T-helper 2 cell treated with Interferon-gamma antibody and Interleukin-4, amounts not matched to agents 5 μg/mL and 100 μg/mL, for 36 hours (primary cell): ENCODE data around the gene CCNY.
"Not testable (repeated sequence)": the region's sequence is repeated elsewhere in the genome, so short reads cannot be mapped to it uniquely, and the experiment has no call there.

Experiments used
- DNase-seq: peaks from one replicate; pipeline ENCODE4 v3.0.0; 2021; ENCODE audit warnings: low spot score
- H3K27ac Mint-ChIP-seq: one replicate; pipeline ENCODE4 v1.8.0; 2021; ENCODE audit warnings: mild to moderate bottlenecking, mixed read lengths
- H3K27me3 Mint-ChIP-seq: one replicate; pipeline ENCODE4 v1.8.0; 2021; ENCODE audit warnings: low read depth, mixed read lengths
- H3K36me3 Mint-ChIP-seq: one replicate; pipeline ENCODE4 v1.8.0; 2021; ENCODE audit warnings: low read depth, mixed read lengths
- H3K4me1 Mint-ChIP-seq: one replicate; pipeline ENCODE4 v1.8.0; 2021; ENCODE audit warnings: low read depth, mixed read lengths
- H3K4me3 Mint-ChIP-seq: one replicate; pipeline ENCODE4 v1.8.0; 2022; ENCODE audit warnings: mild to moderate bottlenecking, moderate library complexity, mixed read lengths
- H3K9me3 Mint-ChIP-seq: one replicate; pipeline ENCODE4 v1.8.0; 2021; ENCODE audit warnings: mixed read lengths

CCNY gene

GRCh38 chr10:35406003-35406630 is 69.8 kb downstream of the CCNY start:
- not testable (repeated sequence) for H3K27me3 Mint-ChIP-seq, H3K4me1 Mint-ChIP-seq, H3K36me3 Mint-ChIP-seq, H3K27ac Mint-ChIP-seq, DNase-seq, H3K9me3 Mint-ChIP-seq, H3K4me3 Mint-ChIP-seq

- not testable (repeated sequence) for H3K9me3 Mint-ChIP-seq, H3K36me3 Mint-ChIP-seq, DNase-seq, H3K4me3 Mint-ChIP-seq, H3K27me3 Mint-ChIP-seq, H3K27ac Mint-ChIP-seq, H3K4me1 Mint-ChIP-seq
Measured at GRCh38 chr10:35407696-35408095, 71.4 kb downstream of the CCNY start.

GRCh38 chr10:35409094-35409582 is 72.8 kb downstream of the CCNY start:
- no peak for DNase-seq
- no peak overlapping the region for H3K27ac Mint-ChIP-seq
- no peaks in the 10 kb centered on the region for H3K4me1 Mint-ChIP-seq
- H3K27me3 Mint-ChIP-seq = no peaks in the 10 kb centered on the region
- H3K9me3 Mint-ChIP-seq = no peaks in the 10 kb centered on the region
- no peak overlapping the region for H3K4me3 Mint-ChIP-seq
- no peaks in the 10 kb centered on the region for H3K36me3 Mint-ChIP-seq

- Mint-ChIP-seq H3K4me1 (peaks cover 2% of the 10 kb centered on the region), H3K36me3 (no peaks in the 10 kb centered on the region), H3K27me3 (no peaks in the 10 kb centered on the region), H3K27ac (no peak overlapping the region), H3K4me3 (no peak overlapping the region), H3K9me3 (no peaks in the 10 kb centered on the region)
- no peak for DNase-seq
Measured at GRCh38 chr10:35409808-35410207, 73.5 kb downstream of the CCNY start.

- no peaks in the 10 kb centered on the region for H3K27me3 Mint-ChIP-seq
- DNase-seq = no peak
- H3K4me1 Mint-ChIP-seq = peaks cover 6% of the 10 kb centered on the region
- no peak overlapping the region for H3K27ac Mint-ChIP-seq
- H3K36me3 Mint-ChIP-seq = no peaks in the 10 kb centered on the region
- H3K9me3 Mint-ChIP-seq = no peaks in the 10 kb centered on the region
- H3K4me3 Mint-ChIP-seq = no peak overlapping the region
Measured at GRCh38 chr10:35412003-35412723, 75.9 kb downstream of the CCNY start.

GRCh38 chr10:35412900-35413491 is 76.7 kb downstream of the CCNY start:
- DNase-seq = no peak
- Mint-ChIP-seq H3K4me3 (no peak overlapping the region), H3K27me3 (no peaks in the 10 kb centered on the region), H3K36me3 (no peaks in the 10 kb centered on the region), H3K4me1 (peaks cover 8% of the 10 kb centered on the region), H3K9me3 (no peaks in the 10 kb centered on the region), H3K27ac (no peak overlapping the region)

- H3K27ac Mint-ChIP-seq = no peak overlapping the region
Measured at GRCh38 chr10:35413985-35414861, 77.9 kb downstream of the CCNY start.

GRCh38 chr10:35415505-35415904 is 79.2 kb downstream of the CCNY start:
- Mint-ChIP-seq H3K4me1 (peaks cover 10% of the 10 kb centered on the region), H3K36me3 (no peaks in the 10 kb centered on the region), H3K27ac (no peak overlapping the region), H3K27me3 (no peaks in the 10 kb centered on the region), H3K9me3 (no peaks in the 10 kb centered on the region), H3K4me3 (no peak overlapping the region)
- no peak for DNase-seq

More at GRCh38 chr10:35413985-35414861, 77.9 kb downstream of the CCNY start:
- no peaks in the 10 kb centered on the region for H3K9me3 Mint-ChIP-seq
- no peaks in the 10 kb centered on the region for H3K27me3 Mint-ChIP-seq
- DNase-seq = no peak
- no peak overlapping the region for H3K4me3 Mint-ChIP-seq
- peaks cover 10% of the 10 kb centered on the region for H3K4me1 Mint-ChIP-seq
- no peaks in the 10 kb centered on the region for H3K36me3 Mint-ChIP-seq

GRCh38 chr10:35416619-35417312 is 80.5 kb downstream of the CCNY start:
- no peak overlapping the region for H3K4me3 Mint-ChIP-seq
- no peaks in the 10 kb centered on the region for H3K36me3 Mint-ChIP-seq
- H3K27ac Mint-ChIP-seq = no peak overlapping the region
- H3K4me1 Mint-ChIP-seq = peaks cover 10% of the 10 kb centered on the region
- H3K27me3 Mint-ChIP-seq = no peaks in the 10 kb centered on the region
- H3K9me3 Mint-ChIP-seq = no peaks in the 10 kb centered on the region
- DNase-seq = no peak

GRCh38 chr10:35417313-35417625 is 81.0 kb downstream of the CCNY start:
- Mint-ChIP-seq H3K27ac (no peak overlapping the region), H3K4me1 (peaks cover 10% of the 10 kb centered on the region), H3K36me3 (no peaks in the 10 kb centered on the region), H3K27me3 (no peaks in the 10 kb centered on the region), H3K4me3 (no peak overlapping the region), H3K9me3 (no peaks in the 10 kb centered on the region)
- DNase-seq = no peak

- no peaks in the 10 kb centered on the region for H3K27me3 Mint-ChIP-seq
- DNase-seq = no peak
- H3K36me3 Mint-ChIP-seq = no peaks in the 10 kb centered on the region
- H3K4me1 Mint-ChIP-seq = peaks cover 10% of the 10 kb centered on the region
- H3K4me3 Mint-ChIP-seq = no peak overlapping the region
- H3K9me3 Mint-ChIP-seq = no peaks in the 10 kb centered on the region
- no peak overlapping the region for H3K27ac Mint-ChIP-seq
Measured at GRCh38 chr10:35417795-35418194, 81.5 kb downstream of the CCNY start.

- not testable (repeated sequence) for DNase-seq, H3K9me3 Mint-ChIP-seq, H3K27ac Mint-ChIP-seq, H3K36me3 Mint-ChIP-seq, H3K27me3 Mint-ChIP-seq, H3K4me3 Mint-ChIP-seq
- peaks cover 10% of the 10 kb centered on the region for H3K4me1 Mint-ChIP-seq
Measured at GRCh38 chr10:35418580-35418979, 82.3 kb downstream of the CCNY start.

GRCh38 chr10:35420044-35420443 is 83.7 kb downstream of the CCNY start:
- Mint-ChIP-seq H3K9me3 (no peaks in the 10 kb centered on the region), H3K4me1 (peaks cover 11% of the 10 kb centered on the region), H3K4me3 (no peak overlapping the region), H3K36me3 (no peaks in the 10 kb centered on the region), H3K27ac (no peak overlapping the region), H3K27me3 (no peaks in the 10 kb centered on the region)
- DNase-seq = no peak
